HCT116 (cell line): Measurements from ENCODE around the gene ABCC5.

ENCODE experiments used
- CBX3 ChIP-seq: IDR thresholded peaks from 2 replicates; pipeline ENCODE4 v1.6.1; 2012; ENCODE audit warnings: low read depth
- CTCF ChIP-seq, 3 experiments: fragments of 200-600 bp in 1 of 3; sonication (generic) in 1 of 3; IDR thresholded peaks in 2 of 3; conservative IDR thresholded peaks in 1 of 3; 2 replicates each; pipeline ENCODE4 v1.5.1; 2012 to 2017; ENCODE audit warnings: low read depth in 2 of 3, low read length in 2 of 3, antibody characterized with exemption in 1 of 3, borderline replicate concordance in 1 of 3, control low read depth in 1 of 3, mild to moderate bottlenecking in 1 of 3, mixed read lengths in 1 of 3, mixed run types in 1 of 3, moderate library complexity in 1 of 3; ENCODE audit not compliant: insufficient read depth in 1 of 3
- EZH2 ChIP-seq: fragments of 200-600 bp; sonication (generic); IDR thresholded peaks from 2 replicates; pipeline ENCODE4 v1.6.1; 2017; ENCODE audit warnings: antibody characterized with exemption, mixed run types
- JUND ChIP-seq: IDR thresholded peaks from 2 replicates; pipeline ENCODE4 v1.6.1; 2012
- MAX ChIP-seq: IDR thresholded peaks from 2 replicates; pipeline ENCODE4 v1.6.1; 2012
- POLR2A ChIP-seq: IDR thresholded peaks from 2 replicates; pipeline ENCODE4 v1.7.0; 2011; ENCODE audit warnings: borderline replicate concordance; ENCODE audit not compliant: insufficient read depth, insufficient read length; ENCODE audit errors: extremely low read depth
- SIN3A ChIP-seq: IDR thresholded peaks from 2 replicates; pipeline ENCODE4 v1.6.1; 2012; ENCODE audit warnings: low read depth
- YY1 ChIP-seq: IDR thresholded peaks from 2 replicates; pipeline ENCODE4 v1.6.1; 2011; ENCODE audit warnings: low read length, low read depth, moderate library complexity, mild to moderate bottlenecking; ENCODE audit not compliant: insufficient replicate concordance; ENCODE audit errors: extremely low read depth
- ZNF274 ChIP-seq: fragments of 200-500 bp; sonication (Bioruptor generic); IDR thresholded peaks from 2 replicates; pipeline ENCODE4 v1.6.1; 2014; ENCODE audit warnings: mild to moderate bottlenecking, low read depth, low read length, inconsistent platforms

GRCh38 chr3:183949690-183950089 is 68.0 kb downstream of the ABCC5 start:
- no peak for TF ChIP-seq CTCF (IDR thresholded peaks at IDR 0.05 in 2 of 3, conservative IDR thresholded peaks at IDR 0.05 in 1 of 3; ENCODE audit: borderline replicate concordance in 1 of 3, insufficient read depth in 1 of 3, low read depth in 2 of 3, low read length in 2 of 3)
- no peak for TF ChIP-seq POLR2A
- no peak for TF ChIP-seq EZH2
- no peak for TF ChIP-seq SIN3A
- no peak for TF ChIP-seq MAX
- TF ChIP-seq JUND: no peak
- no peak for TF ChIP-seq CBX3
- no peak for TF ChIP-seq ZNF274
- no peak for TF ChIP-seq YY1
